Neuronal stem cell (in vitro differentiated cells): Measurements from ENCODE around the gene RUNX2.
A peak's percentile ranks its signal among the peaks of the same experiment; 100 is the strongest.
"Not testable (repeated sequence)": the region's sequence is repeated elsewhere in the genome, so short reads cannot be mapped to it uniquely, and the experiment has no call there.

Experiments
- DNase-seq: peaks from one replicate; pipeline ENCODE4 v3.0.0-alpha.2; 2013; ENCODE audit warnings: low spot score
- H2AFZ ChIP-seq: one replicate; pipeline ENCODE4 v1.6.1; 2013; ENCODE audit warnings: mild to moderate bottlenecking, low read length, inconsistent platforms
- H2AK5ac ChIP-seq: 2 replicates; pipeline ENCODE4 v1.6.1; 2013; ENCODE audit warnings: low read depth, mild to moderate bottlenecking, inconsistent platforms, low read length, moderate library complexity, mixed read lengths
- H2BK120ac ChIP-seq: 2 replicates; pipeline ENCODE4 v1.6.1; 2013; ENCODE audit warnings: low read depth, mild to moderate bottlenecking, inconsistent platforms, low read length, moderate library complexity, mixed read lengths
- H2BK12ac ChIP-seq: one replicate; pipeline ENCODE4 v1.6.1; 2013; ENCODE audit warnings: low read length, inconsistent platforms
- H2BK15ac ChIP-seq: 2 replicates; pipeline ENCODE4 v1.6.1; 2013; ENCODE audit warnings: mild to moderate bottlenecking, low read length, inconsistent platforms, mixed read lengths
- H2BK5ac ChIP-seq: one replicate; pipeline ENCODE4 v1.6.1; 2013; ENCODE audit warnings: inconsistent platforms, mild to moderate bottlenecking, low read length, moderate library complexity
- H3K14ac ChIP-seq: one replicate; pipeline ENCODE4 v1.6.1; 2013; ENCODE audit warnings: low read length, inconsistent platforms
- H3K18ac ChIP-seq: 2 replicates; pipeline ENCODE4 v1.6.1; 2013; ENCODE audit warnings: low read length, inconsistent platforms
- H3K23ac ChIP-seq: 2 replicates; pipeline ENCODE4 v1.6.1; 2013; ENCODE audit warnings: low read depth, mild to moderate bottlenecking, mixed read lengths, low read length, inconsistent platforms; ENCODE audit not compliant: poor library complexity
- H3K27ac ChIP-seq: replicated peaks from 3 replicates; pipeline ENCODE4 v1.5.1; 2013; ENCODE audit warnings: low read length, inconsistent platforms
- H3K27me3 ChIP-seq, 3 experiments: 2 replicates each; pipeline ENCODE4 v1.6.1; 2013; ENCODE audit warnings: low read length in 3 of 3, mild to moderate bottlenecking in 2 of 3, inconsistent platforms in 1 of 3, low read depth in 1 of 3, mixed read lengths in 1 of 3, moderate library complexity in 1 of 3; ENCODE audit not compliant: control insufficient read depth in 3 of 3, insufficient read depth in 3 of 3
- H3K36me3 ChIP-seq, 2 donors: replicated peaks in 1 of 2; 2 replicates each; pipeline ENCODE4 v1.6.1; 2013; ENCODE audit warnings: low read length in 2 of 2; ENCODE audit not compliant: control insufficient read depth in 2 of 2, insufficient read depth in 2 of 2
- H3K4ac ChIP-seq: 2 replicates; pipeline ENCODE4 v1.6.1; 2013; ENCODE audit warnings: inconsistent platforms, mild to moderate bottlenecking, low read length, moderate library complexity
- H3K4me1 ChIP-seq, 2 donors: 1 replicate in 1 of 2; 2 replicates in 1 of 2; pipeline ENCODE4 v1.6.1; 2013; ENCODE audit warnings: low read length in 2 of 2, low read depth in 1 of 2; ENCODE audit not compliant: control insufficient read depth in 2 of 2, insufficient read depth in 1 of 2
- H3K4me2 ChIP-seq: one replicate; pipeline ENCODE4 v1.6.1; 2013; ENCODE audit warnings: mild to moderate bottlenecking, low read length, inconsistent platforms; ENCODE audit not compliant: insufficient read depth, poor library complexity, severe bottlenecking
- H3K4me3 ChIP-seq, 2 donors: 2 replicates each; pipeline ENCODE4 v1.5.1; 2013; ENCODE audit warnings: low read length in 2 of 2, mild to moderate bottlenecking in 2 of 2, inconsistent platforms in 1 of 2, moderate library complexity in 1 of 2
- H3K79me1 ChIP-seq: one replicate; pipeline ENCODE4 v1.6.1; 2013; ENCODE audit warnings: low read depth, mild to moderate bottlenecking, inconsistent platforms, low read length, moderate library complexity
- H3K9ac ChIP-seq: one replicate; pipeline ENCODE4 v1.6.1; 2013; ENCODE audit warnings: mild to moderate bottlenecking, low read depth, low read length, inconsistent platforms; ENCODE audit not compliant: poor library complexity
- H3K9me3 ChIP-seq, 2 donors: replicated peaks in 1 of 2; 2 replicates each; pipeline versions ENCODE3 to v1.6.1; 2013; ENCODE audit warnings: low read length in 2 of 2, mild to moderate bottlenecking in 2 of 2, inconsistent platforms in 1 of 2, low read depth in 1 of 2, mixed read lengths in 1 of 2, moderate library complexity in 1 of 2; ENCODE audit not compliant: control insufficient read depth in 2 of 2, insufficient read depth in 1 of 2
- H4K8ac ChIP-seq: one replicate; pipeline ENCODE4 v1.6.1; 2013; ENCODE audit warnings: low read depth, mild to moderate bottlenecking, inconsistent platforms, low read length, moderate library complexity
- H4K91ac ChIP-seq: one replicate; pipeline ENCODE4 v1.6.1; 2013; ENCODE audit warnings: low read length, low read depth, mild to moderate bottlenecking, inconsistent platforms; ENCODE audit not compliant: poor library complexity
- WGBS, 2 donors: extraction: QIAGEN DNeasy Blood & Tissue Kit; methylation state at CpG; one replicate each; pipeline ENCODE4 v1.1.7; 2013; ENCODE audit warnings: missing lambda C conversion rate in 2 of 2, mixed read lengths in 1 of 2; ENCODE audit not compliant: insufficient read length in 2 of 2, insufficient replicate concordance in 1 of 2; ENCODE audit errors: extremely low coverage in 2 of 2; 5-methylcytosine and 5-hydroxymethylcytosine counted together

RUNX2 gene

GRCh38 chr6:45675166-45675565, 347.0 kb downstream of the RUNX2 start:
- not testable (repeated sequence) for H3K9ac ChIP-seq, H3K23ac ChIP-seq, H3K4me1 ChIP-seq, H3K27me3 ChIP-seq, H3K79me1 ChIP-seq, H3K4me3 ChIP-seq, H4K91ac ChIP-seq, H3K9me3 ChIP-seq, DNase-seq, H3K36me3 ChIP-seq, H3K4me2 ChIP-seq, H3K27ac ChIP-seq
- peak overlapping the region; percentile 93 for H2BK15ac ChIP-seq
- peak overlapping the region; percentile 82 for H4K8ac ChIP-seq
- peak overlapping the region; percentile 99 for H2AK5ac ChIP-seq
- H2BK12ac ChIP-seq, result peak overlapping the region; percentile 58
- peak overlapping the region; percentile 29 for H2BK5ac ChIP-seq
- peak overlapping the region; percentile 53 for H2AFZ ChIP-seq
- H2BK120ac ChIP-seq, result peak overlapping the region; percentile 21
- H3K4ac ChIP-seq, result peak overlapping the region; percentile 66
- no CpG with 5 or more reads among the region's 14 CpGs for WGBS, 2 donors
- H3K14ac ChIP-seq, result peak overlapping the region; percentile 91
- peak overlapping the region; percentile 19 for H3K18ac ChIP-seq

GRCh38 chr6:45675634-45676033, 347.5 kb downstream of the RUNX2 start:
- H3K9ac ChIP-seq, result no peak overlapping the region
- DNase-seq, result no peak
- no peak overlapping the region for H3K23ac ChIP-seq
- peak overlapping the region in 1 of 2 donors; percentile 13 for H3K4me3 ChIP-seq
- no peak overlapping the region for H4K8ac ChIP-seq
- H3K18ac ChIP-seq, result peak overlapping the region; percentile 15
- no peak overlapping the region for H3K27ac ChIP-seq
- no peaks in the 10 kb centered on the region for H3K27me3 ChIP-seq
- H2BK12ac ChIP-seq, result peak overlapping the region; percentile 79
- peak overlapping the region; percentile 66 for H3K4ac ChIP-seq
- no peaks in the 10 kb centered on the region for H3K79me1 ChIP-seq
- H2BK120ac ChIP-seq, result peak overlapping the region; percentile 21
- H3K14ac ChIP-seq, result peak overlapping the region; percentile 91
- peak overlapping the region; percentile 25 for H4K91ac ChIP-seq
- peak overlapping the region; percentile 99 for H2AK5ac ChIP-seq
- H3K36me3 ChIP-seq, result no peaks in the 10 kb centered on the region
- no CpG with 5 or more reads among the region's 11 CpGs for WGBS, 2 donors
- H2AFZ ChIP-seq, result peak overlapping the region; percentile 53
- peak overlapping the region; percentile 93 for H2BK15ac ChIP-seq
- H3K4me2 ChIP-seq, result no peak overlapping the region
- peaks cover 5 to 6% of the 10 kb centered on the region in 2 donors for H3K4me1 ChIP-seq
- peaks cover 0 to 4% of the 10 kb centered on the region in 2 donors for H3K9me3 ChIP-seq
- H2BK5ac ChIP-seq, result peak overlapping the region; percentile 29

- no peak overlapping the region for H4K8ac ChIP-seq
- H2BK12ac ChIP-seq, result no peak overlapping the region
- H2AFZ ChIP-seq, result no peak overlapping the region
- H3K4me1 ChIP-seq, result peaks cover 5 to 6% of the 10 kb centered on the region in 2 donors
- H2AK5ac ChIP-seq, result no peak overlapping the region
- H3K23ac ChIP-seq, result no peak overlapping the region
- H3K14ac ChIP-seq, result no peak overlapping the region
- H3K27me3 ChIP-seq, result no peaks in the 10 kb centered on the region
- peaks cover 0 to 4% of the 10 kb centered on the region in 2 donors for H3K9me3 ChIP-seq
- H3K4ac ChIP-seq, result no peak overlapping the region
- H3K9ac ChIP-seq, result no peak overlapping the region
- no peak overlapping the region for H2BK120ac ChIP-seq
- no peak overlapping the region for H3K4me2 ChIP-seq
- no peaks in the 10 kb centered on the region for H3K79me1 ChIP-seq
- peak overlapping the region; percentile 82 for H2BK15ac ChIP-seq
- no peak overlapping the region for H2BK5ac ChIP-seq
- DNase-seq, result no peak
- no CpG with 5 or more reads among the region's 10 CpGs for WGBS, 2 donors
- H3K36me3 ChIP-seq, result no peaks in the 10 kb centered on the region
- no peak overlapping the region for H4K91ac ChIP-seq
- no peak overlapping the region for H3K27ac ChIP-seq
- no peak overlapping the region for H3K4me3 ChIP-seq
- peak overlapping the region; percentile 5 for H3K18ac ChIP-seq
Observed at GRCh38 chr6:45676380-45676779, 348.2 kb downstream of the RUNX2 start.

GRCh38 chr6:45677381-45678284, 349.5 kb downstream of the RUNX2 start:
- no CpG with 5 or more reads among the region's 14 CpGs for WGBS, 2 donors

More at GRCh38 chr6:45677381-45678284, 349.5 kb downstream of the RUNX2 start:
- Histone ChIP-seq H3K4me1 (peaks cover 5 to 6% of the 10 kb centered on the region in 2 donors), H2BK5ac (no peak overlapping the region), H3K4me3 (peak overlapping the region in 1 of 2 donors; percentile 10), H3K36me3 (no peaks in the 10 kb centered on the region), H3K23ac (no peak overlapping the region), H2BK120ac (no peak overlapping the region), H3K9ac (no peak overlapping the region), H2AK5ac (no peak overlapping the region), H2BK12ac (no peak overlapping the region), H4K91ac (no peak overlapping the region), H4K8ac (no peak overlapping the region), H3K27me3 (no peaks in the 10 kb centered on the region), H3K18ac (no peak overlapping the region), H3K79me1 (no peaks in the 10 kb centered on the region), H3K14ac (no peak overlapping the region), H2BK15ac (no peak overlapping the region), H2AFZ (peak overlapping the region; percentile 81), H3K9me3 (peaks cover 0 to 4% of the 10 kb centered on the region in 2 donors), H3K4ac (no peak overlapping the region), H3K4me2 (no peak overlapping the region), H3K27ac (no peak overlapping the region)
- DNase-seq, result no peak
